Right renal cortex interstitium (tissue), 3 donors: ENCODE data around the gene UNKL. TPM values are rescaled to one million over a fixed set of nuclear protein-coding genes. Genes with fewer than 3 reads are reported as not detected.

Experiments
- DNase-seq, 3 donors: peaks; one replicate each; pipeline ENCODE4 v3.0.0-alpha.2; 2013; ENCODE audit warnings: low read depth in 3 of 3, low spot score in 2 of 3
- polyA plus RNA-seq, 3 donors: library from polyadenylated mRNA; unstranded; fragments of 120-200 nt; gene quantifications; one replicate each; pipeline ENCODE4 v1.2.1, GENCODE V29; 2013; ENCODE audit not compliant: insufficient read length in 3 of 3

Gene UNKL, protein sequence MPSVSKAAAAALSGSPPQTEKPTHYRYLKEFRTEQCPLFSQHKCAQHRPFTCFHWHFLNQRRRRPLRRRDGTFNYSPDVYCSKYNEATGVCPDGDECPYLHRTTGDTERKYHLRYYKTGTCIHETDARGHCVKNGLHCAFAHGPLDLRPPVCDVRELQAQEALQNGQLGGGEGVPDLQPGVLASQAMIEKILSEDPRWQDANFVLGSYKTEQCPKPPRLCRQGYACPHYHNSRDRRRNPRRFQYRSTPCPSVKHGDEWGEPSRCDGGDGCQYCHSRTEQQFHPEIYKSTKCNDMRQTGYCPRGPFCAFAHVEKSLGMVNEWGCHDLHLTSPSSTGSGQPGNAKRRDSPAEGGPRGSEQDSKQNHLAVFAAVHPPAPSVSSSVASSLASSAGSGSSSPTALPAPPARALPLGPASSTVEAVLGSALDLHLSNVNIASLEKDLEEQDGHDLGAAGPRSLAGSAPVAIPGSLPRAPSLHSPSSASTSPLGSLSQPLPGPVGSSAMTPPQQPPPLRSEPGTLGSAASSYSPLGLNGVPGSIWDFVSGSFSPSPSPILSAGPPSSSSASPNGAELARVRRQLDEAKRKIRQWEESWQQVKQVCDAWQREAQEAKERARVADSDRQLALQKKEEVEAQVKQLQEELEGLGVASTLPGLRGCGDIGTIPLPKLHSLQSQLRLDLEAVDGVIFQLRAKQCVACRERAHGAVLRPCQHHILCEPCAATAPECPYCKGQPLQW
- 10 to 100 TPM; 11.1 to 14.0 (median 13.8) TPM for polyA plus RNA-seq

DNA sequence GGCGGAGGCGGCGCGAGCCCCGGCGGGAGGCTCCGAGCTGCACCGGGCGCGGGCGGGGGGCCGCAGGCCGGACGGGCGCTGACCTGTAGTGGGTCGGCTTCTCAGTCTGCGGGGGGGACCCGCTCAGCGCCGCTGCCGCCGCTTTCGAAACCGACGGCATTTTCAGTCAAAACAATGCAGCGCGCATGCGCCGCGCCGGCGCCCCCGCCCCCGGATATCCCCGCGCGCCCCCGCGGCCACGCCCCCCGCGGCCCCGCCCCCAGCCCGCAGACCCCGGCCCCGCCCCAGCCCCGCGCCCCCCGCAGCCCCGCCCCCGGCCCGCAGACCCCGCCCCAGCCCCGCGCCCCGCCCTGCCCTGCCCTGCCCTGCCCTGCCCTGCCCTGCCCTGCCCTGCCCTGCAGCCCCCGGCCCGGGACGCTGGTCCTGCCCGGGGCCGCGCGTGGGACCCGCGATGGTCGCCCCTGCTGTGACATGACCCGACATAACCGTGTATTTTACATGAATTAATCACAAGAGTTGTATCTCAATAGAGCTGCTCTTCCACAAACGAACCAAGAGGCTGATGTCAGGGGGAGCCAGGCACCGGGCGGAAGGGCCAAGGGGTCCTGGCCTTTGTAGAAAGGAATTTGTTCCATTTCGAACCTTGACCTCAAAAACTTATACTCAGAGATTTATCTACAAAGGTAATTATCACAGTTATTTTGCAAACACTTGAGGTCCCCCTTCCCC lies at the start of gene UNKL:
Gene UNKL, minus strand, starts transcription at position 173 of the 729 bp plus-strand sequence. Its CDS starts 13 bp downstream, at position 160.
- DNase-seq = no peak

DNA sequence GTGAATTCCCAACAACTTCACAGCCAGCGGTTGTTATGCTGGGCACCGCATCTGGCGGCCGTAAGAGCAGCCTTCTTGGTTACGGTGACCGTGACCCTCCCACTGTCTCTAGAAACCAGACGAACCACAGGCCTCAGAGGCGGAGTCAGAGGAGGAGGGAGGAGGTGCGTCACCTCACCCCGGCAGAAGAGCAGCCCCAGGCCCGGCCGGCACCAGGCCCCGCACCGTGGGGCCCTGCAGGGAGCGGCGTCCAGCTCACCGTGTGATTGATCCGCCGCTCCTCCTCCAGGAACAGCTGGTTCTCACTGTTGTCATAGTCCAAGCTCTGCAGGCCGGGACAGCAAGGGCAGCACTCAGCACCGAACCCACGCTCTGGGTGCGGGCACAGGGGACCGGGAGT lies 46.6 kb upstream of the UNKL start:
- DNase-seq = no peak

DNA sequence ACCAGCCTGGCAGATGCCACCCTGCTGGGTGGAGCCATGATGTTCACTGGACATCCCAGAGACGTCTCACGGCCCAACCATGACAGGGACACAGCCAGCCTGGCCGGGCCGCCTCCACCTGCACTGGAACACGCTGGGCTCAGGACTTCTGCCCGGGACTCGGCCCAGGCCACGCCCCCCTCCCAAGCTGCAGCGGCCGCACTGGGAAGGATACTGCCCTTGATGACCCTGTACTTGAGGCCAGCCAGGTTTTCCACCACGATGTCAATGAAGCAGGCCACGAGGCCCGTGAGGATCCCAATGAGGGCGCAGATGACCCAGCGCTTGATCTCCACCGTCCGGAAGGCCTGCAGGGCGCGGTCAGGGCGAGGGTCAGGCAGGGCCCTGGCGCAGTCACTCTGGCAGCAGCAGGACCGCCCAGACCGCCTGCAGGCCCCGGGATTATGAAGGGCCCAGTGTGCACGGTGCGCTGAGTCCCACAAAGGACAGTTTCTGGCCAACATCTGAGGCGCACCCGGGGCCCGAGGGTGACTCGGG lies 46.2 kb upstream of the UNKL start:
- DNase-seq = no peak

DNA sequence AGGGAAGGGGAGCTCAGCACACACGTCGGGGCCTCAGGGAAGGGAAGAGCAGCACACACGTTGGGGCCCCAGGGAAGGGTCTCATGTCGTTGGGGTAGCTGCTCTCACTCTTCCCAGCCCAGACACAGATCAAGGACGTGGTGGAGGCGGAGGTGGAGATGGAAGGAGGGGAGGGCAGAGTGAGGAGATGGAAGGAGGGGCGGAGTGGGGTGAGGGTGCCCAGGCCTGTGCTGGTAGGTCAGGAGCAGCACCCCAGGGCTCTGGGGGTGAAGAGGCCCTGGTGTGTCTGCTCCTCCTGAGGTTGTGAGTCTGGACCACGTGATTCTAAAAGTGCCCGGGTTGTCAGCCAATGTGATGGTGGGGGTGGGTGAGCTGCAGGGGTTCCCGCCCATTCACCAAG lies 45.5 kb upstream of the UNKL start:
- DNase-seq = no peak

DNA sequence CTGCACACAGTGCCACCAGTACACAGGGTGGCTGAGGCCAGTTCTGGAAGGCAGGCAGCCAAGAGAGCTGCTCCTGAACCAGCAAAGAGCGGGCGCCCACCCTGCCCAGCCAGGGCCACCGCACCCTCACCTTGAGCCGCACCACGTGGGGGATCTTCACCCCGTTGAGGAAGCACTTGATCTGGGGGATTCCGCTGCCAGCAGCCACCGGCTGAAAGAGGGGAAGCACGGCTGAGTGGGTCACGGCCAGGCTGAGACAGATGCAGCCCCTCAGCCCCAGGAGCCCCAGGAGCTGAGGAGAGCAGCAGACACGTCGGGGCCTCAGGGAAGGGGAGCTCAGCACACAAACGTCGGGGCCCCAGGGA lies 44.5 kb upstream of the UNKL start:
- no peak for DNase-seq

DNA sequence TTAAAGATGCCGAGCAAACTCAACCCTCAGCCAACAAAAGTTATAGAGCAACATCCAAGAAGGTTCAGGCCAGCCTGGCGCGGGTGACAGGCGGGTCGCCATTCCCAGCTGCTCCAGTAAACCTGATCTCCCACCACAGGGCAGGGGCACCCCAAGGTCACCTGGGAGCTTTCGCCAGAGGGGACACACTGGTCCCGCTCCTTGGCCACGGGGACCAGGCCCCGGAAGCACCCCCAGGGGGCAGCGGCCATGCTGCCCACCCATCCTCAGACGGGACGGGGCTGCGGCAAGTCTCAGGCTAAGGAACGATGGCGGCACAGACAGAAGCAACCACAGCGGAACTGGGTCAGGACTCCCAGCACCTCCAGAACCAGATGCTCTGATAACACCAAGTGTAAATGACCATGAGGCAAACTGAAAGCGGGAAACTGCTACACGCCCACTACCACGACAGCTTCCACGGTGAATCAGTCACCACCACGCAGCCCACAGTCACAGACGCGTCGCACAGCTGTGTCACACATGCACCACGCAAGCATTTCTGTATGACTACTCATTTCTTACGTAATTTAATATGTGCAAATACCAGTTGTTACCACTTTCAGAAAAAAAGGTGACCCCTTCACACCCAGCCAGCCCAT lies 44.0 kb upstream of the UNKL start:
- DNase-seq = no peak

DNA sequence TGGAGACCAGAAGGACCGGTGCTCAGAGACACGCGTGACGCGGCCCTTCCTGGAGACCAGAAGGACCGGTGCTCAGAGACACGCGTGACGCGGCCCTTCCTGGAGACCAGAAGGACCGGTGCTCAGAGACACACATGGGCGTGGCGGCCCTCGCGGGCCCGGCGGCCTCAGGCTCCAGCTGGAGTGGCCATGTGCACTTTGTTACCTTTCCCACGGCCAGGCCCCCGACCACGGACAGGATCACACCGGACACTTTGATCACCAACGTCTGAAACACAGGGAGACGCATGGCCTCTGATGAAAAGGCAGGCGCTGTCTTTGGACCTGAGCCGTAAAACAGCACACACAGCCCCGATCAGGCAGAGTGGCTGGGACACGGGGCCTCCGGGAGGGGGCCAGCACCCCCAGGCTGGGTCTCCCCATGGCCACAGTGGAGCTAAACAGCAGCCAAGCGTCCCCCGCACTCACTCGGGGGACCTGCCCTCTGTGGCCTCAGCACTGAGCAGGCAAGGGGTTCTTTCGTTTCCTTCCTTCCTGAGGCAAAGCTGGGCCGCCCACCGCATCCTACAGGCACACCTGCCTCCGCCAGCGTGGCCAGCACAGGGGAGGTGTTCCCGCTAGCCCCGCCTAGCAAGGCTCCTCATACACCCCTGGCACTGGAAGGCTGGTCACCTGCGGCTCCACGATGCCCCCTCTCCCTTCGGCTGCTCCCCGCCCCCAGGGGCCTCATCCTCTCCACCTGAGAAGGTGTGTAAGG lies 43.2 kb upstream of the UNKL start:
- no peak for DNase-seq

DNA sequence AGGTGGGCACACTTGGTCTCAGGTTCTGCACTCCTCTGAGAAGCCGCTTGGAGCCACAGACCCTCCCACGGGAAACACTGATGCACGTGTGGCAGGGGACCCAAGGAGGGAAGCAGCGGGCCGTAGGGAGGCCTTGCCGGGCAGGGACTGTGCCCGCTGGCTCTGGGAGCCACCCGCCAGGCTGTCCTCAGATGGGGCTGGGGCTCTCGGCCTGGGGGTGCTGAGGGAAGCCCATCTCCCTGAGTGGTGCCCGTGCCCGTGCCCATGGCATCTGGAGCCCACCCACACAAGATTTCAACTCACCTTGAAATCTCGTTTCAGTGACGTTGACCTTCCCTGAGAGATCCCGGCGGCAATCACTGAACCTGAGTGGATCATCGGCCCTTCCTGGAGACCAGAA lies 42.4 kb upstream of the UNKL start:
- no peak for DNase-seq

DNA sequence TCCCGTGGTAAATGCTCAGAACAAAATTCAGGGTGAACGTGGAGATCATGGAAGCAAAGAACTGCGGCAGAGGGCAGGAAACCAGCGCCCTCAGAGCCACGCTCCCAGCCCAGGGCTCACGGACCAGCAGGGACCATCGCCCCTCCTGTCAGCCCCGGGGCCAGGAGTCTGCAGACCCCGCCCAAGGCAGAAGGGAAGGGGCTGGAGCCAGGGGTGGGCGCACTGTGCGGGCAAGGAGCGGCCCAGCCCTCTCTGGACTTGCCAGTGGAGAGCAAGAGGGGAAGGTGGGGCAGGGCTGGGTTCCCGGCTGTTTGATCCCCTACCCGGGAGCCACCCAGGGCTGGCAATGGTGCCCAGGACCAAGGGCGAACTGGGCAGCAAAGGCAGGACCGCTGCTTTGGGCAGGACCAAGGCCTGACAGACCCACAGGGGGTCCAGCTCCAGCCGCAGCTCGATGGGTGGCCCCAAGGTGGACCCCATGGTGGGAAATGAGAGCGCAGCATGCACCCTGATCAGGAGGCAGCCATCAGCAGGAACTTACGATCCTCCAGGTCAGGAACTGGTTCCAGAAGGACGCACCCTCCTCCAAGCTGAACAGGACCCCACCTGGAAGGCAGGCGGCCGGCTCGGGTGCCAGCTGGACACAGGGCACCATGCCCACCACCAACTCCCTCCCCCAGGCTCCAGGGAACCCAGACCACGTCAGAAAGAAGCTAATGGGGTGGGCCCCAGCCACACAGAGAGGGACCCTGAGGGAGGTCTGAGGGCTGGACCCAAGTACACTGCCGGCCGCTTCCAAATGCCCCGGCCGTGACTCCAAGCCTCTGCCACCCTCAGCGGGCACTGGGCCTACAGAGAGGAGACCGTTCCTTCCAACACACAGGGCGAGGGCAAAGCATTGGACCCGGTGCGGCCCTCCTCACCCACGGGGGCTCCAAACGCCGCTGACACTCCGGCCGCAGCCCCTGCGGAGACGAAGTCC lies 41.0 kb upstream of the UNKL start:
- DNase-seq = no peak

DNA sequence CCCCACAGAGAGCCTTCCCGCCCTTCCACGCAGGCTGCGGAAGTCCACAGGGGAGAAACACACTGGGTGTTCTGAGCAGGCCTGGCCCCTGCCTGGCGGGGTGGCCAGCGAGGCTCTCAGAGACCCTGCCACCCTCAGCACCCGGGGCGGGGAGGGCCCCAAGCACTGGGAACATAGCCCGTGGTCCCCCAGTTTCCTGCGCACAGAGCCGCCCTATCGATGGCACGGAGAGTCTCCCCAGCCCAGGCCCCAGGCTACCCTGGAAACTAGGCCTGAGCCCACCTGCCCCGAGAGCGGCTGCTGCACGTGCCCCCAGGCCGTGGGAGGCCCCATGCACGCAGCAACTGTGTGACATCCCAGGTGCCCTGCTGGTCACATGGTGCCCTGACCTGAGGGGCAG lies 40.1 kb upstream of the UNKL start:
- DNase-seq = no peak

DNA sequence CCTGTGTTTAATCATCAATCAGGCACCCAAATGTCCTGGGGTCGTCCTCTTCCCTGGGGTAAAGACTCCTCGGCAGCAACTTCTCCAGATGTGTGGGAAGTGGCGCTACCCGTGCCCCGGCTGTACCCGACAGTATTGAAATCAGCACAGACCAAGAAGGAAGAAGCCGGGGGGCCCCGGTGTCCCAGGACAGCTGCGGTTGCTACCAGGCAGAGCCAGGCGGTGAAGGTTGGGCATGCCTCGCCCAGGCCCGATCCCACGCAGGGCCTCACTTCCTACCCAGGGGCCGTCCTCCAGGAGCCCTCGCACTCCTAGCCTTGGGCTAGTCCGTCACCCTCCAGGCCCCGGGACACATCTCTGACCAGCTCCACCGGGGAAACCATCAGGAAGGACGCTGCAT lies 38.8 kb upstream of the UNKL start:
- no peak for DNase-seq

DNA sequence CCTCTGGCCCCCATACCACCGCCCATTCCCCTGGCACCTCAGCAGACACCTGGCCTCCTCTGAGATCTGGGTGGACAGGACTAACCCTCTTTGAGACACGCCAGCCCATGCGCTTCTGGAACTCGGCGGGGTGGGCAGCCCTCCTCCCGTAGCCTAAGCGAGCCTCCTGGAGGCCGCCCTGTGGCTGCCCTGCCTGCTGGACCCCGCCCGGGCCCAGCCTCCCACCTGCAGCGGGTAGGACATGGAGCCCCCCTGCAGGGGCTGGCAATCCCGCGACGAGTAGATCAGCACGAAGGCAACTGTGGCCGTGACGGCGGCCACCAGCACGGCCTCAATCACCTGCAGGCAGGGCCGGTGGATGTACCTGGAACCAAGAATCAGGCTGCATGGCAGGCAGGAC lies 38.0 kb upstream of the UNKL start:
- DNase-seq = no peak

DNA sequence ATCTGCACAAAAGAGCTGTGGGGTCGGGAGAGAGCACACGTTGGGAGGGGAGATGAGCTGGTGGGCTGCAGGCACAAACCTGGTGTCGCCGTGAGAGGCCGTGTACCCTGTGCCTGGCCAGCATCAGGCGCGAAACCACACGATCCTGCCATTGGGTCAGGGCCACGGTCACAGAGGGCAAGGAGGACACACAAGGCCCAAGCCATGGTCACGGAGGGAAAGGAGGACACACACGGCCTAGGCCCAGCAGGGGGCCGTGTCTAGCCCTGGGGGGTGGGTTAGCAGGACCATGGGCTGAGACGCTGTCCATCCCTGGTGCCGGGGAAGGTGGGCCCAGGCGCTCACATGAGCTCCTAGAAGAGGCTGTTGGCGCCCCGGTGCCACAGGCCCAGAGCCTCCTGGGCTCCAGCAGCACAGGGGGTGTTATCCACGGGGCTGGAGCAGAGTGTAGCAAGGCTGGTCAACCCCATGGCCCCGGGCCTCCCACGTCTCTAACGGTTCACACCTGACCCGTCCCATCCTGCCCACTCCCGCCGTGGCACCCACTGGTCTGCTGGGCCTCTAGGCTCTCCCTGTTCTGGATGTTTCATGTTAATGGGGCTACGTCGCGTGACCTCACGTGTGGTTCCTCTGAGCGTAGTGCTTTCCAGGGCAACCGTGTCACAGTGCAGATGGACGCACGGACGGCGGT lies 37.3 kb upstream of the UNKL start:
- no peak for DNase-seq

DNA sequence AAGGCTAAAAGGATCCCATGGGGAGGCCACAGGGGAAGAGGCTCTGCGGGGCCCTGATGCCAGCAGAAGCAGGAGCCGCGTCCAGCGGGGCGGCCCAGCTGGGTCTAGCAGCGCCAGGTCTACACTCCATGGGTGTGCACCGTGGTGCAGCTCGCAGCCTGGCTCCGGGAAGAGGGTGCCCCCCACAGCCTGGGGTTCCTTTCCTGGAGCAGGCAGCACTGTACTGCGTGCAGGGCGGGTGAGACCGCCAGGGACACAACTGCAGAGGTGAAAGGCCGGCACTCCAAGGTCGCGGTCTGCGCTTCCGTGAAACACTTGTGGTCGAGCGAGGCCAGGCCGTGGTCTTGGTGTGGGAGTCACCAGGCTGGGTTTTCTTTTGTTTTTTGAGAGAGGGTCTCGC lies 36.3 kb upstream of the UNKL start:
- no peak for DNase-seq

DNA sequence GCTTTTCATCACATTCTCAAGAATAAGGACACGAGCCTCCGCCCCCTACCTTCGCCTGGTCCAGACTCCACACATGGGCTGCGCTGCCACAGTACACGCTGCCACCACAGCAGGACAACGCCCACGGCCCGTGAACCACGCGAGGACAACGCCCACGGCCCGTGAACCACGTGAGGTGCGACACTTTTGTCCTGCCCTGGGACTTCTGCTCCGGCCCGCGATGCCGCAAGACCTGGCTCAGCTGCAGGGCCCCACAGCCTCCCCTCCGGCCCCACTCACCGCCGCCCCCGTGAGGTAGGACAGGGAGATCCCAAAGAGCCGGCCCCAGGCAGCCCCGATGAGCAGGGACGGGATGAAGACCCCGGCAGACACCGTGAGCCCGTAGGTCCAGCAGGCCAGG lies 35.7 kb upstream of the UNKL start:
- DNase-seq = no peak

DNA sequence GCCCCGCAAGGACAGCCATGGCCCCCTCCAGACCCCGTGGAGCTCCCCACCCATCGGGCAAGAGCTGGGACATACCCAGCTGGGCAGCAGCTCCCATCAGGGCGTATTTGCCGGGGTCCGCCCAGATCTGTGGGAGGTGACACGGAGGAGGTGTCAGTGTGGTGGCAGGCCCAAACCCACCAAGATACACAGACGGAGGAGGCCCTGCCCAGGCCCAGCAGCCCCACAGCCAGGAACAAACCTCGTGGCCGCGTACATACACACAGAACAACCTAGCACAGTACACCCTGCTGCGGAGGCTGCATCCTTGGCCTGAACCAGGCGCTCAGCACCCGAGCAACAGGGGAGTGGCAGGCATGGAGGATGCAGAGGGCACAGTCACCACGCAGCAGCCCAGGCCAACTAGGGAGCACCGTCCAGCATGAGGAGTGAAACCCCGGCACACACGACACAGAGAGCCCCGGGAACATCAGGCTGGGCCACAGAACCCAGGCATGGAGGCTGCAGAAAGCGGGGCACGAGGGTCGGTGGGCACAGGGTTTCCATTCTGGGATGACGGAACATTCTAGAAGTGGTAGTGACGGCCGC lies 34.8 kb upstream of the UNKL start:
- no peak for DNase-seq

DNA sequence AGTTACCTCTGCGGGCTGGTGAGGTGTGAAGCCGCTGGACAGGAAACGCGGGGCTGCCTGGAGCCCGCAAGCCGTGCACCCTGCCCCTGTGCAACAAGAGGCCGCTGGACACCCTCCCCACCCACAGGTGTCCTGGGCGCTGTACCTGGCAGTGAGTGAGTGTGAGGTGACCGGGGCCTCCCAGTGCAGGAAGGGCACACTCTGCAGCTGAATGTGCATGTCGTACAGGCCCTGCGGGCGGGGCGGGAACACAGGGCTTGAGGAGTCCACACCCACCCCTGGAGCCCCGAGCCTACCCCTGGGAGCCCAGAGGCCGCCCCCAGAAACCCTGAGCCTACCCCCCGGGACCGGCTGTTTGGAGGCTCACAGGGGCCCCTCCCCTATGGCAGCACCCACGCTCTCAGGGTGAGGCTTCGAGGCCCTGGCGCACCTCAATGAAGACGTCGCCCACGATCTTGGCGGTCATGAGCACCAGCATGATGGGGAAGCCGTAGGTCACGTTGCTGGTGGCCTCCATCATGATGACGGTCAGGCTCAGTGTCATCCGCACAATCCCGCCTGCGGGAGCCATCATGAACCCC lies 34.1 kb upstream of the UNKL start:
- DNase-seq = no peak

DNA sequence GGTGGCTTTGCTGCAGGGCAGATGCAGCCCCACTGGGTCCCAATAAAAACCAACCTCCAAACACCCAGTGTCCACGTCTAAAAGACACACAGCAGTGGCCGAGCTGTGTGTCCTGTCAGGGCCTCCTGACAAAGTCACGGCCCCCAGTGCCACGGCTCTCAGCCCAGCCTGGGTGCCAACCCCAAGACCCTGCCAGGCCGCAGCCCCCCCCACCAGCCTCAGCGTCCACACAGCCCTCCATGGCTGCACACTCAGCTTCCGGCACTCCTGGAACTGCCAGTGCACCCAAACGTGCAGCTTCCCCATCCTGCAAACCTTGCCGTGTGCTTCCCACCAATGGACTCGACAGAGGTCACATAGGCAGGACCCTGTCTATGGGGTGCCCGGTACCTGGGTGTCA lies 33.5 kb upstream of the UNKL start:
- no peak for DNase-seq
